GM19099 (cell line): ENCODE measurements around the gene TTC7B.

Source experiments
- POLR2A ChIP-seq: IDR thresholded peaks from 3 replicates; pipeline ENCODE4 v1.6.1; 2011; ENCODE audit warnings: low read depth; ENCODE audit not compliant: insufficient read length; ENCODE audit errors: extremely low read depth

TTC7B gene

DNA sequence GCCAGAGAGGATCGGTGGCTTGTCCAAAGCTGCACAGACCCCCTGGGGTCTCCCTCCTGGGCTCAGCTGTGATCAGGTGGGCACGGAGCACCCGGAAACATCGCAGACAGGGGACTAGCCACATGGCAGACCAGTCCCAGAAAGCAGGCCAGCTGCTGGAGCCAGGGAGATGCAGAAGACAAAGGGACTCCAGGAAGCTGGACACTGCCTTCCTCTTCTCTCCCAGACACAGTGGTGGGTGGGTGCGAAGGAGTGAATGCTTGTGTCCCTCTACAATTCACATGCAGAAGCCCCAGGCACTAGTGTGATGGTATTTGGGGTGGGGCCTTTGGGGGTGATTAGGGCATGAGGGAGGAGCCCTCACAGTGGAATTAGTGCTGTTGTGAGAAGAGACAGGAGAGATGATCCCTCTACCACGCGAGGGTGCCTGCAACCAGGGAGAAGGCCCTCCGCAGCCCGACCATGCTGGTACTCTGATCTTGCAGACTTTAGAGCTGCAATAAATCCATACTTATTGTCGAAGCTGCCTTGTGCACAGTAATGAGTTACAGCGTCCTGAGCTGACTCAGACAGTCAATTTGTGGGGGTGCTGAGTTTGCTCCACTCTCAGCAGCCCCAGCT lies 324.2 kb downstream of the TTC7B start:
- TF ChIP-seq POLR2A, result no peak

- TF ChIP-seq POLR2A, result no peak
These were observed 324.9 kb downstream of the TTC7B start for GRCh38 chr14:90491221-90491885.

DNA sequence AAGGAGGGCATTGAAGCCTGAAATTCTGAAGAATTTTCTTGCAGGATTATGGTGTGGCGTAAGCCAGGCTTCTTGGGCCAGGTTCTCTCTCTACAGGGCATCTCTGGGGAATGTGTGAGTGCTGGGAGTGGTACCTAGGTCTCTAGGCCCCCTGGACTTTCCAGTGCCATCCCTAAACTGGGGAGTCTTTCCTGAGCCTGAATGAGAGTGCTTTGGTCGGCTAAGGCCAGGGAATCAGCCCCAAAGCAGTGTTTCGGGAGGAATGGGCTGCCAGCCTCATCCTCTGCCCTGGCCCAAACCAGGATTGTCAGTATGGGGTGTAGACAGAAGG lies 325.5 kb downstream of the TTC7B start:
- no peak for TF ChIP-seq POLR2A

- no peak for TF ChIP-seq POLR2A
These were observed 326.1 kb downstream of the TTC7B start for GRCh38 chr14:90489916-90490719.

GRCh38 chr14:90489306-90489705 lies 326.9 kb downstream of the TTC7B start:
- TF ChIP-seq POLR2A, result no peak

GRCh38 chr14:90488256-90488655 lies 328.0 kb downstream of the TTC7B start:
- TF ChIP-seq POLR2A, result no peak

- no peak for TF ChIP-seq POLR2A
These were observed 328.8 kb downstream of the TTC7B start for GRCh38 chr14:90487462-90487861.

- no peak for TF ChIP-seq POLR2A
These were observed 329.2 kb downstream of the TTC7B start for GRCh38 chr14:90487031-90487430.

GRCh38 chr14:90484291-90484690 lies 331.9 kb downstream of the TTC7B start:
- TF ChIP-seq POLR2A, result no peak

GRCh38 chr14:90483571-90483974 lies 332.7 kb downstream of the TTC7B start:
- no peak for TF ChIP-seq POLR2A

GRCh38 chr14:90483117-90483516 lies 333.1 kb downstream of the TTC7B start:
- no peak for TF ChIP-seq POLR2A

DNA sequence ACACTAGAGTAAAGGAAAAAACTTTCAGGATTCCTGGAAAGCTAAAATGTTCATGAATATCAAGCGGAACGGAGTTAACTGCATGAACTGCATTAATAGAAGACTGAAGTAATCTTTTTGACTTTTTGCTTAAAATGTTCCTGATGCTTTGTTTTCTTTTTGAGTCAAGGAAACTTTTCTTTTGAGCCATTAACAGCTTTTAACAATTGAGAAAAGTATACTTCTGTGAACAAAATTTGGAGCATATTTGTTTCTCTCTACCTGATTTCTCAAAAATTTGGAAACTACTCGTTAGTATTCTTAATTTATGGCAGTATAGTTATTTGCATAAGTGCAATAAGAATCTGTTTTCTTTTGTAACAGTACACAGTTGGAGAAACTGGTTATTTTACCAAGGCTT lies 340.9 kb downstream of the TTC7B start:
- no peak for TF ChIP-seq POLR2A
